ENCODE measurements around the gene CCDC102A. TPM values are rescaled to one million over a fixed set of nuclear protein-coding genes. Genes with fewer than 3 reads are reported as not detected.

CCDC102A gene
- total RNA-seq, 1 experiment from 2014 or later, result 5.2 TPM

DNA sequence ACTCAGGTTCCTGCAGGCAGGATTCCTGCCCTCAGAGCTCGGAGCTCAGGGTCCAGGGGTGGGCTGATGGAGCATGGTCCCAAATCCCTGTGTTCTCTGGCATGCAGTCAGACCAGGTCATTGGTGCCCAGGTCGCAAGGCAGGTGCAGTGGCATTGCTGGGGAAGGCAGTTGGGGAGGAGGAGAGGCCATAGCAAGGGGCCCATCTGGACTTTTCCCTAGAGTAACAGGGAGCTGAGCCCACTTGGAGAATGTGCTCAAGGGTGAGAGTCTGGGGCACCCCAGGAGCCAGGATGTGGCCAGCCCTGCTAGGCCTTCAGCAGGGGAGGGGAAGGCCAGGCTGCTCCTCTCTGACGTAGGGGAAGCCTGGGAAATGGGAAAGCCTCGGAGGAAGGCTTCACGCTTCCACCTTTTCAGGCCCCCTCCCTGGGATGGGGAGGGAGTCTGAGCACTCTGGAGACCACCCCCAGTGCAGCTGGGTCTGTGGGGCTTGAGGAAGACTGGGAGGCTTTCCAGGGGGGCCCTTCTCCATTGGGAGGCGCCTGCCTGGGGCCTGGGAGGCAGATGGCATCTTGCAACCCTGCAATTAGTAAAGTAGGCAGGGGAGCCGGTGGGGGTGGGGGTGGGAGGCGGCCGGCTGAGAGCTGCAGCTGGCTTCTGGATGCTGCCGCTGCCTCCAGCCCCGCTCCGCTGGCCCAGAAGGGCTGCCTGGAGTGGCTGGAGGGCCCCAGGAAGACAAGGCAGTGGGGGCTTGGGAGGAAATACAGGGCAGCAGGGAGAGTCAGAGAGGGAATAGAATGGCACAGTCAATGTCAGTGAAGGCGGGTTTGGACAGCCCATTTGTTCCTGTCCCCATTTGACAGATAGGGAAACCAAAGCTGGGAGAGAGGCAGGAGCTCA is 29.0 kb downstream of the CCDC102A start:
- Mint-ChIP-seq H3K4me3 (no peak overlapping the region), H3K4me1 (peaks cover 17% of the 10 kb centered on the region), H3K27me3 (ENCODE audit: low read depth) (no peaks in the 10 kb centered on the region), H3K27ac (no peak overlapping the region), H3K9me3 (no peaks in the 10 kb centered on the region), H3K36me3 (no peaks in the 10 kb centered on the region)
- CTCF ChIA-PET, result interaction anchor here (1.0 to 5.3 kb wide), 6 partner anchors 11 to 90 kb away, joined by 3 to 46 read pairs (median 4); partner anchors contain the start of genes DOK4 and POLR2C
- POLR2A ChIA-PET, result interaction anchor here (0.6 kb wide), 1 partner anchor 37 kb away, joined by 3 read pairs; no protein-coding TSS in a partner anchor
- TF ChIP-seq HMGA2 (CRISPR knock-in tag; IDR thresholded peaks at IDR 0.05) (no peak), ATF2 (CRISPR knock-in tag; IDR thresholded peaks at IDR 0.05; ENCODE audit: borderline replicate concordance, low read depth) (no peak), SMAD3 (CRISPR knock-in tag; IDR thresholded peaks at IDR 0.05; ENCODE audit: borderline replicate concordance) (no peak), EMX1 (CRISPR knock-in tag; IDR thresholded peaks at IDR 0.05) (no peak), ZNF138 (CRISPR knock-in tag; conservative IDR thresholded peaks at IDR 0.05) (no peak), FOXP4 (CRISPR knock-in tag; IDR thresholded peaks at IDR 0.05) (no peak), ESRRA (CRISPR knock-in tag; IDR thresholded peaks at IDR 0.05; ENCODE audit: borderline replicate concordance) (no peak), GABPB1 (CRISPR knock-in tag; IDR thresholded peaks at IDR 0.05) (no peak), ZNF263 (CRISPR knock-in tag; IDR thresholded peaks at IDR 0.05; ENCODE audit: low read depth) (no peak)
- TF ChIP-seq, protein P1, sequence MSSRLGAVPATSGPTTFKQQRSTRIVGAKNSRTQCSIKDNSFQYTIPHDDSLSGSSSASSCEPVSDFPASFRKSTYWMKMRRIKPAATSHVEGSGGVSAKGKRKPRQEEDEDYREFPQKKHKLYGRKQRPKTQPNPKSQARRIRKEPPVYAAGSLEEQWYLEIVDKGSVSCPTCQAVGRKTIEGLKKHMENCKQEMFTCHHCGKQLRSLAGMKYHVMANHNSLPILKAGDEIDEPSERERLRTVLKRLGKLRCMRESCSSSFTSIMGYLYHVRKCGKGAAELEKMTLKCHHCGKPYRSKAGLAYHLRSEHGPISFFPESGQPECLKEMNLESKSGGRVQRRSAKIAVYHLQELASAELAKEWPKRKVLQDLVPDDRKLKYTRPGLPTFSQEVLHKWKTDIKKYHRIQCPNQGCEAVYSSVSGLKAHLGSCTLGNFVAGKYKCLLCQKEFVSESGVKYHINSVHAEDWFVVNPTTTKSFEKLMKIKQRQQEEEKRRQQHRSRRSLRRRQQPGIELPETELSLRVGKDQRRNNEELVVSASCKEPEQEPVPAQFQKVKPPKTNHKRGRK (CRISPR knock-in tag; IDR thresholded peaks at IDR 0.05; ENCODE audit: borderline replicate concordance), result no peak
- TF ChIP-seq, protein P2, sequence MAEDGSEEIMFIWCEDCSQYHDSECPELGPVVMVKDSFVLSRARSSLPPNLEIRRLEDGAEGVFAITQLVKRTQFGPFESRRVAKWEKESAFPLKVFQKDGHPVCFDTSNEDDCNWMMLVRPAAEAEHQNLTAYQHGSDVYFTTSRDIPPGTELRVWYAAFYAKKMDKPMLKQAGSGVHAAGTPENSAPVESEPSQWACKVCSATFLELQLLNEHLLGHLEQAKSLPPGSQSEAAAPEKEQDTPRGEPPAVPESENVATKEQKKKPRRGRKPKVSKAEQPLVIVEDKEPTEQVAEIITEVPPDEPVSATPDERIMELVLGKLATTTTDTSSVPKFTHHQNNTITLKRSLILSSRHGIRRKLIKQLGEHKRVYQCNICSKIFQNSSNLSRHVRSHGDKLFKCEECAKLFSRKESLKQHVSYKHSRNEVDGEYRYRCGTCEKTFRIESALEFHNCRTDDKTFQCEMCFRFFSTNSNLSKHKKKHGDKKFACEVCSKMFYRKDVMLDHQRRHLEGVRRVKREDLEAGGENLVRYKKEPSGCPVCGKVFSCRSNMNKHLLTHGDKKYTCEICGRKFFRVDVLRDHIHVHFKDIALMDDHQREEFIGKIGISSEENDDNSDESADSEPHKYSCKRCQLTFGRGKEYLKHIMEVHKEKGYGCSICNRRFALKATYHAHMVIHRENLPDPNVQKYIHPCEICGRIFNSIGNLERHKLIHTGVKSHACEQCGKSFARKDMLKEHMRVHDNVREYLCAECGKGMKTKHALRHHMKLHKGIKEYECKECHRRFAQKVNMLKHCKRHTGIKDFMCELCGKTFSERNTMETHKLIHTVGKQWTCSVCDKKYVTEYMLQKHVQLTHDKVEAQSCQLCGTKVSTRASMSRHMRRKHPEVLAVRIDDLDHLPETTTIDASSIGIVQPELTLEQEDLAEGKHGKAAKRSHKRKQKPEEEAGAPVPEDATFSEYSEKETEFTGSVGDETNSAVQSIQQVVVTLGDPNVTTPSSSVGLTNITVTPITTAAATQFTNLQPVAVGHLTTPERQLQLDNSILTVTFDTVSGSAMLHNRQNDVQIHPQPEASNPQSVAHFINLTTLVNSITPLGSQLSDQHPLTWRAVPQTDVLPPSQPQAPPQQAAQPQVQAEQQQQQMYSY (CRISPR knock-in tag; IDR thresholded peaks at IDR 0.05), result no peak
- ATAC-seq (peak; percentile 56), DNase-seq (ENCODE audit: low spot score) (no peak)

- Mint-ChIP-seq H3K4me1 (peaks cover 17% of the 10 kb centered on the region), H3K4me3 (no peak overlapping the region), H3K27ac (no peak overlapping the region; the same call in 1 of the 2 replicates), H3K27me3 (ENCODE audit: low read depth) (no peaks in the 10 kb centered on the region), H3K36me3 (no peaks in the 10 kb centered on the region), H3K9me3 (no peaks in the 10 kb centered on the region)
- ChIA-PET CTCF (interaction anchor here (0.7 to 1.4 kb wide), 2 partner anchors 14 to 25 kb away, joined by 3 to 4 read pairs; no protein-coding TSS in a partner anchor), POLR2A (no interaction called here)
- ATAC-seq (no peak), DNase-seq (ENCODE audit: low spot score) (no peak)
- TF ChIP-seq PRRX2 (CRISPR knock-in tag; IDR thresholded peaks at IDR 0.05) (no peak), ZNF281 (CRISPR knock-in tag; IDR thresholded peaks at IDR 0.05) (no peak), ATF6 (CRISPR knock-in tag; IDR thresholded peaks at IDR 0.05) (no peak), SMAD4 (CRISPR knock-in tag; IDR thresholded peaks at IDR 0.05) (no peak)
- TF ChIP-seq, protein P3, sequence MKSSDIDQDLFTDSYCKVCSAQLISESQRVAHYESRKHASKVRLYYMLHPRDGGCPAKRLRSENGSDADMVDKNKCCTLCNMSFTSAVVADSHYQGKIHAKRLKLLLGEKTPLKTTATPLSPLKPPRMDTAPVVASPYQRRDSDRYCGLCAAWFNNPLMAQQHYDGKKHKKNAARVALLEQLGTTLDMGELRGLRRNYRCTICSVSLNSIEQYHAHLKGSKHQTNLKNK (CRISPR knock-in tag; IDR thresholded peaks at IDR 0.05), result no peak
- TF ChIP-seq, protein P4, sequence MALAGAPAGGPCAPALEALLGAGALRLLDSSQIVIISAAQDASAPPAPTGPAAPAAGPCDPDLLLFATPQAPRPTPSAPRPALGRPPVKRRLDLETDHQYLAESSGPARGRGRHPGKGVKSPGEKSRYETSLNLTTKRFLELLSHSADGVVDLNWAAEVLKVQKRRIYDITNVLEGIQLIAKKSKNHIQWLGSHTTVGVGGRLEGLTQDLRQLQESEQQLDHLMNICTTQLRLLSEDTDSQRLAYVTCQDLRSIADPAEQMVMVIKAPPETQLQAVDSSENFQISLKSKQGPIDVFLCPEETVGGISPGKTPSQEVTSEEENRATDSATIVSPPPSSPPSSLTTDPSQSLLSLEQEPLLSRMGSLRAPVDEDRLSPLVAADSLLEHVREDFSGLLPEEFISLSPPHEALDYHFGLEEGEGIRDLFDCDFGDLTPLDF (CRISPR knock-in tag; IDR thresholded peaks at IDR 0.05), result no peak
Measured at GRCh38 chr16:57505169-57505568, 31.2 kb downstream of the CCDC102A start.

Data from WTC11 (cell line).